Measurements from ENCODE around the gene C1QC.
A peak's percentile ranks its signal among the peaks of the same experiment; 100 is the strongest.

Gene C1QC

DNA sequence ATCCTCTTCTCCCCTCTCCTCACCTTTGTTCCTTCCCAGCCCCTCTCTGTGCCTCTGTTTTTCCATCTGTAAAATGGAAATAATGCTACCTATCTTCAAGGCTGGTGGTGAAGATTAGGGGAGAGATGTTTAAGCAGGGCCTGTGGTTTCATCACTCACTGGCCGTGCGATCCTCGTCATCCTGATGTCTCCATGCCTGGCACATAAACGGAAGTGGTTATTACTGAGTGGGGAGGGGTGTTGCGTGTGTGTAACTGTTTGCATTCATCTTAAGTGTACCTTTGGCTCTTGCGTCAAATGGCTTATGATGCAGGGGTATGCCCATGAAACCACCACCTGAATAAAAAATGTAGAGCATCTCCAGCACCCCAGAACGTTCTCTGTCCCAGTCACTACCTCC, 24.2 kb upstream of the C1QC start:
- FAIRE-seq, result no peak

GRCh38 chr1:22619798-22620197, 23.6 kb upstream of the C1QC start:
- DNase-seq (ENCODE audit: low spot score) (no peak), FAIRE-seq (no peak)

More for the DNA sequence above, 24.2 kb upstream of the C1QC start:
- no peak for DNase-seq (ENCODE audit: low spot score)

GRCh38 chr1:22621761-22622160, 21.7 kb upstream of the C1QC start:
- no peak for DNase-seq (ENCODE audit: low spot score)
- FAIRE-seq, result no peak

- DNase-seq (ENCODE audit: low spot score) (peak; percentile 40), FAIRE-seq (no peak)
Observed at GRCh38 chr1:22625262-22625925, 18.0 kb upstream of the C1QC start.

DNA sequence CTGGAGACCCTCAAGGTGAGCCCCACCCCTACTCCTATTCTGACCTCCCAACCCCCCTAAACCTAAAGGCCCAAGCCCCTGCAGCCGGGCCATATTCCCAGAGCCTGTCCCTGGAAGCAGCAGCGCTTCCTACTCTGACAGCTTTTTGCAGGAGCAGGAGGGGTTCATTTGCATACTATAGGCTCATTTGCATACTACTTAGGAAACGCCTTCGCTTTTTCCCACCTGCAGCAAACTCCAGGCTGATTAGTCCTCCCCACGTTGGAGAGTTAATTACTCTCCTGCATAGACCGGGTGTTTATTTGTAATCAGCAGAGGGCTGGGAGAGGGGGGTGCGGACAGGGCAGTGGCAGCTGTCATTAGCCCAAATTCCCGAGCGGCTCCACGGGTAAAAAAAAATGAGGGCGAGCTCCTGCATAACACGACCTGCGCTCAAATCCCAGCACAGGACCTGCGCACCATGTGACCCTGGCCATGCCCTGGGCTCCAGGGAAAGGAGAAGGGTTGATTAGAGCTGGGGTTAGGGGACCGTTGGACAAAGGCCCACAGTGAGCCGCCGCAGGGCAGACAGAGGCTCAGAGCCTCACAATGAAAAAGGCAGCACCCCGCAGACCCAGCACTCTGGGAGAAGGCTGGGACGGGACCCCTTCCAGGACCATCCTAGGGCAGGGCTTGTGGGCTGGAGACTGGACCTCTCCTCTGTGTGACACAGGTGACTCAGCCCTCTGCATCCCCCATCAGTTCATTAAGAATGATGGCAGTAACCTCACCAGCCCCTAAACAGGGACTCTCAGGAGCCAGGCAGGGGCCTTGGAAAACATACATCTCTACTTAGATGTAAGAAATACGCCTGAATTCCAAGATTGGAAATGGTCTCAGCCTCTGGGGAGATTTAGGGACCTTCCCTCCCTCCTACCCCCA, 16.9 kb upstream of the C1QC start:
- no peak for DNase-seq (ENCODE audit: low spot score)

GRCh38 chr1:22627331-22627730, 16.1 kb upstream of the C1QC start:
- DNase-seq (ENCODE audit: low spot score) (no peak), FAIRE-seq (no peak)

More for the DNA sequence above, 16.9 kb upstream of the C1QC start:
- FAIRE-seq, result no peak

GRCh38 chr1:22628698-22629444, 14.6 kb upstream of the C1QC start:
- DNase-seq (ENCODE audit: low spot score) (no peak), FAIRE-seq (no peak)

DNA sequence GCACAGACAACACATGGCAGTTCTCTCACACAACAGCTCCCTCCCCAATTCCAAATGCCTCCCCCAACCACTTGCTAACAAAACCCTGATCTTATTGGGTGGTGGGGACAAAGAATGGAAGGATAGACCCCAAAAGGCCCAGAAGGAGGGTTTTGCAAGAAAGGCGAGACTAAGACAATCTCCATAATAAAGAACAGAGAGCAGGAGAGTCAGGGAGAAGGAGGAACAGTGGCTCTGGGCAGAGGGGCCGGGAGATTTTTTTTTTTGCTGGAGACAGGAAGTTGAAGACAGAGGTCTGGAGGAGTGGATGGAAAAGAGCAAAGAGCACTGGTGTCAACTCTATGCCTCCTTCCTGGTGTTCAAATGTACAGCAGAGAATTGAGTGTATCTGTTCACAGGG, 13.5 kb upstream of the C1QC start:
- DNase-seq (ENCODE audit: low spot score), result no peak
- FAIRE-seq, result no peak

GRCh38 chr1:22633697-22634463, 9.6 kb upstream of the C1QC start:
- DNase-seq (ENCODE audit: low spot score) (no peak), FAIRE-seq (peak; percentile 50)

- no peak for FAIRE-seq
Observed at GRCh38 chr1:22635436-22635835, 8.0 kb upstream of the C1QC start.

GRCh38 chr1:22636353-22636752, 7.1 kb upstream of the C1QC start, which contains the start of gene C1QA:
Gene C1QA, plus strand, starts transcription at chr1:22636628. Its CDS starts 989 bp downstream, at chr1:22637617.
- FAIRE-seq (no peak), DNase-seq (ENCODE audit: low spot score) (no peak)

More at GRCh38 chr1:22635436-22635835, 8.0 kb upstream of the C1QC start:
- DNase-seq (ENCODE audit: low spot score), result no peak

DNA sequence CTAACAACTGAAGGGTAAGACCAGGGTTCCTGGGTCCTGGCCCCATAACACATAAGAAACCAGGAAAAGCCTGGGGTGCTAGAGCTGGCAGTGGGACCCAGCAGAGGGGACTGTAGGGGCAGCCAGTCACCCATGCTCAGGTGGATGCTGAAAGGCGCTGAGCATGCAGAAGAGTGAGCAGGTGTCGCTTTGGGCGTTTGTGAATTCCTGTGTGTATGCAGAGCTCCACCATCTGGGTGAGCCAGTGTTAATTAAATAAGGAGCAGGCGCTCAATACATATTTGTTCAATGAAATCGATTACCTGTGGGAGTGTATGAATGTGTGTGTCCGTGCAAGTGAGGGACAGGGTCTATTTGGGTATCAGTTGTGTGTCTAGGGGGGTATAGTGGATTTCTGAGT, 6.5 kb upstream of the C1QC start:
- no peak for DNase-seq (ENCODE audit: low spot score)
- no peak for FAIRE-seq

GRCh38 chr1:22637907-22638445, 5.5 kb upstream of the C1QC start:
- FAIRE-seq, result no peak
- no peak for DNase-seq (ENCODE audit: low spot score)

GRCh38 chr1:22638476-22639234, 4.8 kb upstream of the C1QC start:
- no peak for FAIRE-seq
- DNase-seq (ENCODE audit: low spot score), result no peak

- FAIRE-seq, result no peak
Observed at GRCh38 chr1:22639286-22639685, 4.1 kb upstream of the C1QC start.

DNA sequence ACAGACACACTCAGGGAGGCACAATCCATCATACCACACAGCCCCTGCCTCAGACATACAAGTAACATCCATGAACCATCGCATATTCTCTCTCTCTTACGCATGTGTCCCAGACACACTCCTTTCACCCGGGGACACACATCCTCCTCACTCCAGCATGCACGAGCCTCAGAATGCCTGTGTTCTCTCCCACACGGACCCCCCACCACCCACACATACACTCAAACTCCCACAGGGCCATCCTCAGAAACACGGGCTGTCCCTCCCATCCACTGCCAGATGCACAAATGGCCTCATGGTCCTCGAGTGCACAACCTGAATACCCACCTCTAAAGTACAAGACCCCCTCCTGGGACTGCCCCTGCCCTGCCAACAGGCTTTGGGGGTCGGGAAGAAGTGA, 2.2 kb upstream of the C1QC start:
- FAIRE-seq (peak; percentile 32), DNase-seq (ENCODE audit: low spot score) (no peak)

More at GRCh38 chr1:22639286-22639685, 4.1 kb upstream of the C1QC start:
- peak; percentile 39 for DNase-seq (ENCODE audit: low spot score)

- DNase-seq (ENCODE audit: low spot score), result peak; percentile 85
- FAIRE-seq, result peak; percentile 85
Observed at GRCh38 chr1:22641906-22642636, 1.4 kb upstream of the C1QC start.

GRCh38 chr1:22643928-22644327, 495 bp downstream of the C1QC start:
- no peak for FAIRE-seq
- DNase-seq (ENCODE audit: low spot score), result no peak

- FAIRE-seq (no peak), DNase-seq (ENCODE audit: low spot score) (no peak)
Observed at GRCh38 chr1:22645931-22646330, 2.5 kb downstream of the C1QC start.
